NCI-H2227 (cell line): ENCODE results near the gene URB1.
"Not testable (repeated sequence)": the region's sequence is repeated elsewhere in the genome, so short reads cannot be mapped to it uniquely, and the experiment has no call there.

ENCODE experiments used
- DNase-seq: peaks from one replicate; lab custom pipeline; 2025; ENCODE audit not compliant: unreplicated experiment; lab: John Stamatoyannopoulos, UW

The URB1 gene

DNA sequence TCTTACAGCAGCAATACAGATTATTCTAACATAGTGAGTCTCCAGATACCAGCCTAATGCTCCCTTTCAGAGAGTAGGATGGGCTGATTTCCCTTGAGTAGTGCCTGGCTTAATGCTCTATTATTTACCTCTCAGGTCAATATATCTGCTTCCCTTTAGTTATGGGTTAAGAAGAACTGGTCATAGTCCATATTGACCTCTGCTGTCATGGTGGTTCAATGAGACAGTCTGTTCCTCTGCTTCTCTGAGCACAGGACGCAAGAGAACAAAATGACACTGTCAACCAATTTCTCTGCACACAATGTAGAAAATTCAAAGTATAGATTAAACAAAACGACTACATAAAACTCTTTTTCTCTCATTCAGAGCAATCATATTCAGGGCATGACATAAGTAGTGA lies 91.2 kb downstream of the URB1 start:
- DNase-seq: no peak

- no peak for DNase-seq
Observed at GRCh38 chr21:32300117-32300681, 92.6 kb downstream of the URB1 start.

- no peak for DNase-seq
Observed at GRCh38 chr21:32299695-32300094, 93.1 kb downstream of the URB1 start.

DNA sequence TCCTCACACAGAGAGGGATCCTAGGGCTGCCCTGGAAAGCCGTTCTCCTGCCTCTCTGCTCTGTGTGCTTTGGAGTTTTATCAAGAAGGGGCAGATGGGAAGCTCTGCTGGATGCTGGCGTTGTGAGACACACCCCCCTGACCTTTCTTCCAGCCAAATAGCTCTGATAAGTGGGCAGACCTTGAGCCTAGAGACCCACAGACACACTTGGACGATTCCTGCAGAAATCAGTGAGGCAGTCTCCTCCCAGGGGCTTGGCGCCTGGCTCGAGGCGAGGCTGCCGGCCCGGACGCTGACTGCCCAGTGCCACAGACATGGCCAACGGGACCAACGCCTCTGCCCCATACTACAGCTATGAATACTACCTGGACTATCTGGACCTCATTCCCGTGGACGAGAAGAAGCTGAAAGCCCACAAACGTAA lies 94.1 kb downstream of the URB1 start, which contains the start of gene MRAP:
TSS of gene MRAP (plus strand) at position 198 of the 424 bp plus-strand sequence. CDS start at position 315, 117 bp downstream.
- peak; percentile 11 for DNase-seq

DNA sequence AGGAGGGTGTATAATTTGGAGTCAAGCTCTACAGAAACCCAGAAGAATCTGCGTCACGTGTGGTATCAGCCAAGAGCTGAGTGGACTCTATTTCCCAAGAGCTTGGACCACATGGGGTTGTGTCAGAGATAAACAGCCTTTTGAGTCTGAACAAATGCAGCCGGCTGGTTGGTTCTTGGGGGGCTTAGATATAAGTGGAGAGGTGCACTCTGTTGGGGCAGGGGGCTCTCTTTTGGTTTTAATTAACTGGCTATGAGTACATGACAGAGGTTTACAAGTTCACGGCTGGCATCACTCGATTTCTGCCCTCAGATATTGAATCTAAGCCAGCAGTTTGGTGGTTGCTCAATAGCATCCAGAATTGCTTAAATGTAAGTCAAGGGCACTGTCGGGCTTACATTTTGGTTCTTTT lies 94.7 kb downstream of the URB1 start:
- DNase-seq: no peak

- no peak for DNase-seq
Observed at GRCh38 chr21:32297449-32297848, 95.4 kb downstream of the URB1 start.

DNA sequence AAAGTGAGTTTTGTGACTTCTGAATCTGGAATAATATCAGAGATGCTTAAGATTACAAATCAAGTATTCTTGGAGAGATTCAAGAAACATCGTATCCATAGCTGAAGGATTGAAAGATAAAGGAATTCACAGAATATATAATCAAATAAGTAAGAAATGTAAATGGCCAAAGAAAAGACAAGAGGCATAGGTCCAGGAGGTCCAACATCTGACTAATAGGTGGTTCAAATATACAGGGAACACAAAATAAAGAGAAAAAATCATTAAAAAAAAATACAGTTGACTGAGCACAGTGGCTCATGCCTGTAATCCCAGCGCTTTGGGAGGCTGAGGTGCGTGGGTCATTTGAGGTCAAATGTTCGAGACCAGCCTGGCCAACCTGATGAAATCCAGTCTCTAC lies 107.3 kb downstream of the URB1 start:
- DNase-seq: no peak

- DNase-seq: no peak
Observed at GRCh38 chr21:32282992-32283391, 109.8 kb downstream of the URB1 start.

GRCh38 chr21:32281531-32281930 lies 111.3 kb downstream of the URB1 start:
- DNase-seq: no peak

GRCh38 chr21:32279377-32279680 lies 113.5 kb downstream of the URB1 start:
- no peak for DNase-seq

DNA sequence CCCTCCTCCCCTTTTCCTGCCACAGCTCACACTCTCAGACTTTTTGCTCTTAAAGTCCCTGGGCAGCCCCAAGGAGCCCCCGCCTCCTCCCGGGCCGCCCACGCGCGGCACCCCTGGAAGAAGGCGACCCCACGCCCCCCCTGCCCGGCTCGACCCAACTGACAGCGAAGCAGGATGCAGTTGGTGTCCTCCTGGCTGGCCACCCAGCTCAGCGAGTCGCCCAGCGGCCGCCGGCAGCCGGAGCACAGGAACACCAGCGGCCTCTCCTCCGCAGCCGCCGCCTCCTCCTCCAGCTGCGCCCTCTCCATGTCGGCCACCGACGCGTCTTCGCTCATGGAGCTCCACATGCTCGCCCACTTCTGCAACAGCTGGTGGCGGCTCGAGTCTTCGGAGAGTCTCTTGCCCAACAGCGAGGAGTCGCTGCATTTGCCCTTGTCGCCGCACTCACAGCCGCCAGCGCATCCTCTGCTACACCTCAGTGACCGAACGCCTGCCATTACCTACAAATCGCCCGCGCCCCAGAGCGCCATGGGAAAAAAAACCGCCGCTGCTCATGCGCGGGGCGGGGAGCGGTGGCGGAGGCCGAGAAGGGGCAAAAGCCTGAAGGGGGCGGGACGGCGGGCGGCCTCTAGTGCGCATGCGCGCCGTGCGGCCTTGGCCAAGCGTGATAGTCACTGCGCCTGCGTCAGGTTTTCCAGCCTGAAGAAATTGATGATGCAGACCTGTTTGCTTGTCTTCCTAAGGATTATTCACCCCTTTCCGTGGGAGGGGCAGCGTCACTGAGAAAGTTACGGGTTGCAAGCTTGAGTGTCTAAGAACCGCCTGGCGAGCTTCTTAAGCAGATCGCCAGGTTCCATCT lies 114.1 kb downstream of the URB1 start, which contains the start of gene MIS18A:
TSS of gene MIS18A (minus strand) at position 532 of the 859 bp plus-strand sequence. CDS start at position 497, 35 bp downstream.
- peak; percentile 99 for DNase-seq

DNA sequence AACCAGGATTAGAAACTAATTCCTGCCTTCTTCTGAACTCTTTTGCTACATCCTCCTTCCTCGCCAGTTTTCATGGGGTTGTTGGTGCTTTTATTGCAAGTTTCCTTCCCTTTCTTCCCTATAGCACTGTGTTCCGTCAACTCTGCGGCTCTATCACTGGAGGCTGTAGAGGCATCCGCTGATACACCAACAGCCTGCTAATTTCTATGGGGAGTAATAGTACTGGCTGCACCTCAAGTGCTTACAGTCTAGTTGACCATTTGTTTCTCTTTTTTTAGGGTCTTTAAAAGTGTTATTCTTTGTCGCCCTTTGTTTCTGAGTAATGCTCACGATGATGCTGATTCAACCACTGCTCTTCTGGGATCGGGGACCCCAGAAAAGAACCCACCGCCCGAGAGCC lies 114.7 kb downstream of the URB1 start:
- DNase-seq: no peak

DNA sequence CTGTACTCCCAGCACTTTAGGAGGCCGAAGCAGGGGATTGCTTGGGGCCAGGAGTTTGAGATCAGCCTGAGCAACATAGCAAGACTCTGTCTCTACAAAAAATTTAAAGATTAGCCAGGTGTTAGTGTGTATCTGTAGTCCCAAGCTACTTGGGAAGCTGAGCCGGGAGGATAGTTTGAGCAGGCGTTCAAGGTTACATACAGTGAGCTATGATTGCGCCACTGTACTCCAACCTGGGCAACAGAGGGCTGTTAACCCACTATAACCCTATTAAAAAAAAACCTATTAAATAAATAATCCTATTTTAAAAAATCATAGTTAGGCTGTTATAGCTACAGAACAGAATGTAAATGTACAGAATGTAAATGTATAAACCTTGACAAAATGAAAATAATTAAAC lies 116.1 kb downstream of the URB1 start:
- DNase-seq: no peak

DNA sequence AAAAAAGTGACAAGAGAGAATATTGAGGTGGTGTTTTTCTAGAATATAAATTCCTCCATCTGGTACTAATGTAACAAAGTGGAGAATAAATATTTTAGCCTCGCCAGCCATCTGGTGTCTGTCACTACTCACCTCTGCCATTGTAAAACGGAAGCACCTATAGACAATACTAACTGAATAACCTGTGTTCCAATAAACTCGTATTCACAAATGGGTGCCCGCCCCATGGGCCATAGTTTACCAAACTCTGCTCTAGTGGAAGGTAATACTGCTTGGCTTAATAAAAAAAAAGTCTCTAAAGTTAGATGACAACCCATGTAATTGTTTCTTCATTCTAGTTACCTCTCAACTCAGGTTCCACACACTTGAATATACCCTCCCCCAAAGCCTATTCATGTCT lies 122.1 kb downstream of the URB1 start:
- no peak for DNase-seq

DNA sequence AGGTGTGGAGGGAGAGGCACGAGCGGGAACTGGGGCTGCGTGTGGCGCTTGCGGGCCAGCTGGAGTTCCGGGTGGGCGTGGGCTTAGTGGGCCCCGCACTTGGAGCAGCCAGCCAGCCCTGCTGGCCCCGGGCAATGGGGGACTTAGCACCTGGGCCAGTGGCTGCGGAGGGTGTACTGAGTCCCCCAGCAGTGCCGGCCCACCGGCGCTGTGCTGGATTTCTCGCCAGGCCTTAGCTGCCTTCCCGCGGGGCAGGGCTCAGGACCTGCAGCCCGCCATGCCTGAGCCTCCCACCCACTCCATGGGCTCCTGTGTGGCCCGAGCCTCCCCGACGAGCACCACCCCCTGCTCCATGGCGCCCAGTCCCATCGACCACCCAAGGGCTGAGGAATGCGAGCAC lies 127.5 kb downstream of the URB1 start:
- DNase-seq: not testable (repeated sequence)

DNA sequence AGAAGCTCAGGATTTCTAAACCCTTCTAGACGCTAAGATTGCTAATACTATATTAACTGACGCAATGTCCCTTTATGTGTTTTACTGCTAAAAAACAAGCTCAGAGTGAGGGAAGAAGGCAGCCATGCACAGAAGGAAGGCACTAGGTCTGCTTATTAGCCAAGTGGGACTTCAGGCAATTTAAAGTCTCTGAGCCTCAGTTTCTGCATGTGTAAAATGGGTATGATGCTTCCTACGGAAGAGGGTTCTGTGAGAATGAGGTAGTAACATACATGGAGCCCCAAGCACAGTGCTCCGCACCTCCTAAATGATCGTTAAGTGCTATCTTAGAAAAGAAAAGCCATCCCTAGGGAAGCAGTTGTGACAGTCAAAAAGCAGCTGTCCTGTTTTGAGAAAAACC lies 130.9 kb downstream of the URB1 start:
- DNase-seq: no peak
